Measurements from ENCODE around the gene ADI1.

DNA sequence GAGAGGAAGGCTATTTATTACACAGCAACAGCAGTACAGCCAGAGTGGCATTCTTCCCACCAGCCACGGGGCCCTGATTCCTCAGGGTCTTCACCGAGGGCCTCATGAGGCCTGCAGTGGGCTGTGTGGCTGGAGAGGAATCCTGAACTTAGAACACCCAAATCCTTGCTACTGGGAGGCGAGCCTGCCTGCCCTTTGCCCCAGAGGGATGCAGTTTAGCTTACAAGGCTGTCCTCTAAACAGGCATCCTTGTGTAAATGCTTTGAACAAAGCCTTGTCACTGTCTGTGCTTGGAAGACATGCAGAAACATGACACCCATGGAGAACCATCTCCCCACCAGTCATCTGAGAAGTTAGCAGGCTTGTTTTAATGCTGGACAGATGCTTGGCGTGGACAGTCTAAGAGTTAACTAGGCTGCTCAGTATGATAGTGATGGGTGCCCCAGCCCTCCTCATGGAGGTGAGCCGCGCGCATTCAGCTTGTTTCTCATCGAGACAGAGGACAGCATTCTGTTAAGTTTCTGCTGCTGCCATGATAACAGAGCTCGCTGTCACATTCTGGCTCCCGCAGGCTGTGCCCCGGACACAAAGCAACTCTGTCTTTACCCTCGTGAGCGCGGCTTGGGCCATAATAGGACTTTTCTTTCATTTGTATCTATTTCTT is 42.9 kb downstream of the ADI1 start:
- TF ChIP-seq POLR2AphosphoS5 (IDR thresholded peaks at IDR 0.05; ENCODE audit: low read depth, low read length) = no peak
- TF ChIP-seq POLR2A (IDR thresholded peaks at IDR 0.05; ENCODE audit: low read depth, low read length) = no peak

Data from GM12892 (cell line).